HL-60 (cell line): ENCODE results near the gene TMEM161A.

Source experiments
- POLR2AphosphoS5 ChIP-seq: IDR thresholded peaks from 2 replicates; pipeline ENCODE4 v1.6.1; 2012; ENCODE audit warnings: low read depth
- TF ChIP-seq, protein P1 (sequence below): IDR thresholded peaks from one replicate; pipeline ENCODE4 v1.5.1; 2011; ENCODE audit warnings: low read length, control low read depth, inconsistent platforms; ENCODE audit not compliant: insufficient read depth

DNA sequence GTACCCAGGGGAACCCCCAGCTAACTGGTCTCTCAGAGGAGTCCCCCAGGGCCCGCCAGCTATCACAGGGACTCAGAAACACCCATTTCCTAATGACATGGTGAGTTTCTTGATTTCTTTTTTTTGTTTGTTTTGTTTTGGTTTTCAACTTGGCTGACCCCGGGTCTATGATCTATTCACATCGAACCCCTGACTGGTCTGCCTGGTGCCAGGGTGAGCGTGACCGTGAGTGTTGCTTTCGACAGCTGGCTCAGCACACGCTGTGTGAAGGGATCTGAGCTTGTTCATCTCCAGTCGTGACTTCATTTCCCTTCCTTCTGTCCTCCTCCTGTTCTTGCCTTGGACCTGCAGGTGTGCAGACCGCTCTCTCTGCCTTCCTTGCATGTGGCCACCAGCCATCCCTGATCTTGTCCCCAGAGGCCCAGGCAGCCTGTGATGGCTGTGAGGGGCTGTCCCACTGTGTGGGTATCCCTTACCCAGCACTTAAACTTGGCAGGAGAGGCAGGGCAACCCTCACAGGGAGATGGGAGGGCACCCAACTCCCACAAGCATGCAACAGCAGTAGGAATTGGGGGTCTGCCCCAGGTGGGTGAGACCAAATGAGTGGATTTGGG is 26.2 kb downstream of the TMEM161A start:
- TF ChIP-seq, protein P1, sequence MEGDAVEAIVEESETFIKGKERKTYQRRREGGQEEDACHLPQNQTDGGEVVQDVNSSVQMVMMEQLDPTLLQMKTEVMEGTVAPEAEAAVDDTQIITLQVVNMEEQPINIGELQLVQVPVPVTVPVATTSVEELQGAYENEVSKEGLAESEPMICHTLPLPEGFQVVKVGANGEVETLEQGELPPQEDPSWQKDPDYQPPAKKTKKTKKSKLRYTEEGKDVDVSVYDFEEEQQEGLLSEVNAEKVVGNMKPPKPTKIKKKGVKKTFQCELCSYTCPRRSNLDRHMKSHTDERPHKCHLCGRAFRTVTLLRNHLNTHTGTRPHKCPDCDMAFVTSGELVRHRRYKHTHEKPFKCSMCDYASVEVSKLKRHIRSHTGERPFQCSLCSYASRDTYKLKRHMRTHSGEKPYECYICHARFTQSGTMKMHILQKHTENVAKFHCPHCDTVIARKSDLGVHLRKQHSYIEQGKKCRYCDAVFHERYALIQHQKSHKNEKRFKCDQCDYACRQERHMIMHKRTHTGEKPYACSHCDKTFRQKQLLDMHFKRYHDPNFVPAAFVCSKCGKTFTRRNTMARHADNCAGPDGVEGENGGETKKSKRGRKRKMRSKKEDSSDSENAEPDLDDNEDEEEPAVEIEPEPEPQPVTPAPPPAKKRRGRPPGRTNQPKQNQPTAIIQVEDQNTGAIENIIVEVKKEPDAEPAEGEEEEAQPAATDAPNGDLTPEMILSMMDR, result no peak
- TF ChIP-seq POLR2AphosphoS5, result no peak
